HG02973 (cell line): ENCODE measurements around the gene EML6.

Experiments used
- ATAC-seq: cut with Tn5 transposase; IDR thresholded peaks from one replicate; pipeline ENCODE4 v1.9.1; 2021; ENCODE audit warnings: moderate library complexity; ENCODE audit not compliant: unreplicated experiment

The EML6 gene

GRCh38 chr2:54958717-54959371 lies 235.4 kb downstream of the EML6 start:
- ATAC-seq = no peak

- ATAC-seq = no peak
Observed at GRCh38 chr2:54960164-54960563, 236.7 kb downstream of the EML6 start.

- no peak for ATAC-seq
Observed at GRCh38 chr2:54962511-54962910, 239.0 kb downstream of the EML6 start.

GRCh38 chr2:54962935-54963440 lies 239.5 kb downstream of the EML6 start:
- ATAC-seq = no peak

GRCh38 chr2:54963476-54963875 lies 240.0 kb downstream of the EML6 start:
- ATAC-seq = no peak

- ATAC-seq = no peak
Observed at GRCh38 chr2:54964271-54964670, 240.8 kb downstream of the EML6 start.

- ATAC-seq = no peak
Observed at GRCh38 chr2:54964816-54965215, 241.4 kb downstream of the EML6 start.

- no peak for ATAC-seq
Observed at GRCh38 chr2:54965425-54965824, 242.0 kb downstream of the EML6 start.

- no peak for ATAC-seq
Observed at GRCh38 chr2:54966165-54966832, 242.8 kb downstream of the EML6 start.

GRCh38 chr2:54966837-54967236 lies 243.4 kb downstream of the EML6 start:
- ATAC-seq = no peak

GRCh38 chr2:54967269-54967668 lies 243.8 kb downstream of the EML6 start:
- ATAC-seq = no peak

GRCh38 chr2:54967759-54968365 lies 244.4 kb downstream of the EML6 start:
- no peak for ATAC-seq

GRCh38 chr2:54968561-54969218 lies 245.2 kb downstream of the EML6 start:
- no peak for ATAC-seq

GRCh38 chr2:54969295-54969939 lies 246.0 kb downstream of the EML6 start:
- no peak for ATAC-seq

- no peak for ATAC-seq
Observed at GRCh38 chr2:54969940-54970338, 246.5 kb downstream of the EML6 start.

GRCh38 chr2:54975175-54975574 lies 251.7 kb downstream of the EML6 start:
- no peak for ATAC-seq

GRCh38 chr2:54975598-54976492 lies 252.4 kb downstream of the EML6 start:
- no peak for ATAC-seq

- ATAC-seq = peak; percentile 83
Observed at GRCh38 chr2:54977149-54977548, 253.7 kb downstream of the EML6 start.

GRCh38 chr2:54979321-54980044 lies 256.0 kb downstream of the EML6 start:
- ATAC-seq = no peak
